Body of pancreas (tissue), 4 donors: ENCODE results near the gene TTC7B.

ENCODE experiments used
- POLR2A ChIP-seq, 3 donors: fragments of 450-650 bp; IDR thresholded peaks; one replicate each; pipeline ENCODE4 v1.6.1; 2016; ENCODE audit warnings: antibody characterized with exemption in 3 of 3, mild to moderate bottlenecking in 2 of 3
- TF ChIP-seq, protein P1 (sequence below), 7 experiments: fragments of 450-650 bp in 4 of 7; fragments of 200-600 bp in 3 of 7; sonication (generic) in 3 of 7; IDR thresholded peaks; one replicate each; pipeline ENCODE4 v1.5.1; 2016 to 2019; ENCODE audit warnings: antibody characterized with exemption in 7 of 7

DNA sequence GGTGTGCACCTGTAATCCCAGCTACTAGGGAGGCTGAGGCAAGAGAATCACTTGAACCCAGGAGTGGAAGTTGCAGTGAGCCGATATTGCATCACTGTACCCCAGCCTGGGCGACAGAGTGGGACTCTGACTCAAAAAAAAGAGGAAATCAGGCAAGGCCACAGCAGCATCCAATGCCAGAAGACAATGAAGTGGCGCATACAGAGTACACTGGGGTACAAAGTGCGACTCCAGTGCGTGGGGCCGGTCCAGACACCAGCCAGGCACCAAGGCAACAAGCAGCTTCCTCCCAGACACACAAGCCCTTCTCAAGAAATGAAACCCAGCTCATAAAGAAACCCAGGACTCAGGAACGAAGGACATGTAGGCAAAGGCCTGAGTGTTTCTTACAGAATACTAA is 28.2 kb downstream of the TTC7B start:
- no peak for TF ChIP-seq POLR2A (IDR thresholded peaks at IDR 0.05)
- TF ChIP-seq, protein P1, sequence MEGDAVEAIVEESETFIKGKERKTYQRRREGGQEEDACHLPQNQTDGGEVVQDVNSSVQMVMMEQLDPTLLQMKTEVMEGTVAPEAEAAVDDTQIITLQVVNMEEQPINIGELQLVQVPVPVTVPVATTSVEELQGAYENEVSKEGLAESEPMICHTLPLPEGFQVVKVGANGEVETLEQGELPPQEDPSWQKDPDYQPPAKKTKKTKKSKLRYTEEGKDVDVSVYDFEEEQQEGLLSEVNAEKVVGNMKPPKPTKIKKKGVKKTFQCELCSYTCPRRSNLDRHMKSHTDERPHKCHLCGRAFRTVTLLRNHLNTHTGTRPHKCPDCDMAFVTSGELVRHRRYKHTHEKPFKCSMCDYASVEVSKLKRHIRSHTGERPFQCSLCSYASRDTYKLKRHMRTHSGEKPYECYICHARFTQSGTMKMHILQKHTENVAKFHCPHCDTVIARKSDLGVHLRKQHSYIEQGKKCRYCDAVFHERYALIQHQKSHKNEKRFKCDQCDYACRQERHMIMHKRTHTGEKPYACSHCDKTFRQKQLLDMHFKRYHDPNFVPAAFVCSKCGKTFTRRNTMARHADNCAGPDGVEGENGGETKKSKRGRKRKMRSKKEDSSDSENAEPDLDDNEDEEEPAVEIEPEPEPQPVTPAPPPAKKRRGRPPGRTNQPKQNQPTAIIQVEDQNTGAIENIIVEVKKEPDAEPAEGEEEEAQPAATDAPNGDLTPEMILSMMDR (IDR thresholded peaks at IDR 0.05): no peak
